Mesendoderm (in vitro differentiated cells): Measurements from ENCODE around the gene GAB2.

ENCODE experiments used
- DNase-seq: peaks from one replicate; pipeline ENCODE4 v3.0.0; 2013
- H2AK5ac ChIP-seq: 2 replicates; pipeline ENCODE4 v1.6.1; 2013; ENCODE audit warnings: low read length, inconsistent platforms
- H2BK120ac ChIP-seq: 2 replicates; pipeline ENCODE4 v1.6.1; 2013; ENCODE audit warnings: low read depth, mild to moderate bottlenecking, low read length, moderate library complexity, mixed read lengths
- H2BK15ac ChIP-seq: replicated peaks from 2 replicates; pipeline ENCODE4 v1.6.1; 2013; ENCODE audit warnings: low read depth, mild to moderate bottlenecking, moderate library complexity
- H2BK5ac ChIP-seq: 2 replicates; pipeline ENCODE4 v1.6.1; 2013; ENCODE audit warnings: low read length, inconsistent platforms
- H3K18ac ChIP-seq: 2 replicates; pipeline ENCODE4 v1.6.1; 2013; ENCODE audit warnings: mild to moderate bottlenecking, low read length, mixed read lengths
- H3K23ac ChIP-seq: one replicate; pipeline ENCODE4 v1.6.1; 2013; ENCODE audit warnings: low read length
- H3K27ac ChIP-seq: 2 replicates; pipeline ENCODE4 v1.5.1; 2013; ENCODE audit warnings: low read depth, mild to moderate bottlenecking, inconsistent platforms, low read length, moderate library complexity
- H3K27me3 ChIP-seq: 2 replicates; pipeline ENCODE4 v1.6.1; 2013; ENCODE audit warnings: low read length, control low read depth, mild to moderate bottlenecking, inconsistent platforms; ENCODE audit not compliant: insufficient read depth, poor library complexity
- H3K36me3 ChIP-seq: 2 replicates; pipeline ENCODE4 v1.6.1; 2013; ENCODE audit warnings: low read length, inconsistent platforms; ENCODE audit not compliant: control insufficient read depth, insufficient read depth
- H3K4ac ChIP-seq: one replicate; pipeline ENCODE4 v1.6.1; 2013; ENCODE audit warnings: low read depth, mild to moderate bottlenecking, low read length, moderate library complexity
- H3K4me1 ChIP-seq: 2 replicates; pipeline ENCODE4 v1.6.1; 2013; ENCODE audit warnings: low read depth, low read length, inconsistent platforms; ENCODE audit not compliant: control insufficient read depth
- H3K4me2 ChIP-seq: 2 replicates; pipeline ENCODE4 v1.6.1; 2013; ENCODE audit warnings: low read length
- H3K4me3 ChIP-seq: 2 replicates; pipeline ENCODE4 v1.5.1; 2013; ENCODE audit warnings: mild to moderate bottlenecking, low read length
- H3K56ac ChIP-seq: one replicate; pipeline ENCODE4 v1.6.1; 2013; ENCODE audit warnings: low read length
- H3K79me1 ChIP-seq: 2 replicates; pipeline ENCODE4 v1.6.1; 2013; ENCODE audit warnings: low read length, inconsistent platforms
- H3K79me2 ChIP-seq: 2 replicates; pipeline ENCODE4 v1.6.1; 2013; ENCODE audit warnings: mild to moderate bottlenecking, low read length; ENCODE audit not compliant: control insufficient read depth, insufficient read depth
- H3K9ac ChIP-seq: 2 replicates; pipeline ENCODE4 v1.6.1; 2013; ENCODE audit warnings: low read length, inconsistent platforms
- H4K5ac ChIP-seq: one replicate; pipeline ENCODE4 v1.6.1; 2013; ENCODE audit warnings: low read length
- H4K8ac ChIP-seq: one replicate; pipeline ENCODE4 v1.6.1; 2013; ENCODE audit warnings: low read depth, mild to moderate bottlenecking, control low read depth, low read length, moderate library complexity
- WGBS: extraction: QIAGEN DNeasy Blood & Tissue Kit; methylation state at CpG from one replicate; pipeline ENCODE4 v1.1.7; 2013; ENCODE audit warnings: low lambda C conversion rate, missing lambda C conversion rate; ENCODE audit not compliant: insufficient coverage; ENCODE audit errors: extremely low coverage; 5-methylcytosine and 5-hydroxymethylcytosine counted together

The GAB2 gene

GRCh38 chr11:78432058-78432515 is 14.5 kb upstream of the GAB2 start:
- peak; percentile 35 for DNase-seq

GRCh38 chr11:78429660-78430059 is 12.0 kb upstream of the GAB2 start:
- WGBS = no CpG with 5 or more reads among the region's 4 CpGs
- H2AK5ac ChIP-seq = no peak overlapping the region
- H2BK15ac ChIP-seq = no peak overlapping the region
- peak overlapping the region; percentile 20 for H3K27ac ChIP-seq
- no peak overlapping the region for H4K8ac ChIP-seq
- H4K5ac ChIP-seq = no peak overlapping the region
- H3K4ac ChIP-seq = no peak overlapping the region
- H3K56ac ChIP-seq = no peak overlapping the region
- no peaks in the 10 kb centered on the region for H3K36me3 ChIP-seq
- H3K4me2 ChIP-seq = no peak overlapping the region
- no peak overlapping the region for H2BK5ac ChIP-seq
- no peaks in the 10 kb centered on the region for H3K79me2 ChIP-seq
- no peak overlapping the region for H3K23ac ChIP-seq
- H2BK120ac ChIP-seq = no peak overlapping the region
- no peaks in the 10 kb centered on the region for H3K27me3 ChIP-seq
- no peaks in the 10 kb centered on the region for H3K79me1 ChIP-seq
- no peak overlapping the region for H3K4me3 ChIP-seq
- no peaks in the 10 kb centered on the region for H3K4me1 ChIP-seq
- H3K9ac ChIP-seq = no peak overlapping the region
- no peak overlapping the region for H3K18ac ChIP-seq
- DNase-seq = peak; percentile 10

More at GRCh38 chr11:78432058-78432515, 14.5 kb upstream of the GAB2 start:
- Histone ChIP-seq H3K4me1 (no peaks in the 10 kb centered on the region), H3K4me3 (no peak overlapping the region), H3K56ac (no peak overlapping the region), H4K5ac (no peak overlapping the region), H3K4ac (no peak overlapping the region), H3K18ac (peak overlapping the region; percentile 12), H2BK5ac (no peak overlapping the region), H2AK5ac (no peak overlapping the region), H3K9ac (no peak overlapping the region), H2BK120ac (no peak overlapping the region), H3K79me1 (no peaks in the 10 kb centered on the region), H3K4me2 (no peak overlapping the region), H2BK15ac (no peak overlapping the region), H3K27ac (no peak overlapping the region), H3K36me3 (no peaks in the 10 kb centered on the region), H3K23ac (no peak overlapping the region), H3K27me3 (no peaks in the 10 kb centered on the region), H3K79me2 (no peaks in the 10 kb centered on the region), H4K8ac (no peak overlapping the region)
- no CpG with 5 or more reads among the region's 4 CpGs for WGBS

GRCh38 chr11:78429209-78429608 is 11.6 kb upstream of the GAB2 start:
- no peak overlapping the region for H3K56ac ChIP-seq
- H2BK120ac ChIP-seq = no peak overlapping the region
- DNase-seq = peak; percentile 24
- H3K4me2 ChIP-seq = no peak overlapping the region
- H3K9ac ChIP-seq = no peak overlapping the region
- H3K4me3 ChIP-seq = no peak overlapping the region
- H2BK15ac ChIP-seq = no peak overlapping the region
- no peak overlapping the region for H3K4ac ChIP-seq
- H3K79me2 ChIP-seq = no peaks in the 10 kb centered on the region
- H3K23ac ChIP-seq = no peak overlapping the region
- no peak overlapping the region for H2BK5ac ChIP-seq
- no peak overlapping the region for H3K27ac ChIP-seq
- no peak overlapping the region for H2AK5ac ChIP-seq
- H3K79me1 ChIP-seq = no peaks in the 10 kb centered on the region
- no peaks in the 10 kb centered on the region for H3K27me3 ChIP-seq
- H4K5ac ChIP-seq = no peak overlapping the region
- no peaks in the 10 kb centered on the region for H3K4me1 ChIP-seq
- H3K18ac ChIP-seq = no peak overlapping the region
- no peak overlapping the region for H4K8ac ChIP-seq
- no peaks in the 10 kb centered on the region for H3K36me3 ChIP-seq

- Histone ChIP-seq H2BK15ac (no peak overlapping the region), H3K79me2 (no peaks in the 10 kb centered on the region), H3K79me1 (no peaks in the 10 kb centered on the region), H3K9ac (no peak overlapping the region), H3K4me2 (no peak overlapping the region), H3K4me1 (no peaks in the 10 kb centered on the region), H3K56ac (no peak overlapping the region), H2AK5ac (no peak overlapping the region), H4K8ac (no peak overlapping the region), H3K36me3 (no peaks in the 10 kb centered on the region), H3K23ac (no peak overlapping the region), H3K18ac (no peak overlapping the region), H2BK5ac (no peak overlapping the region), H3K4me3 (no peak overlapping the region), H3K4ac (no peak overlapping the region), H3K27ac (no peak overlapping the region), H3K27me3 (no peaks in the 10 kb centered on the region), H2BK120ac (no peak overlapping the region), H4K5ac (no peak overlapping the region)
- no CpG with 5 or more reads among the region's 3 CpGs for WGBS
- DNase-seq = no peak
Observed at GRCh38 chr11:78428773-78429172, 11.2 kb upstream of the GAB2 start.

- H2BK15ac ChIP-seq = no peak overlapping the region
- no peaks in the 10 kb centered on the region for H3K79me1 ChIP-seq
- H3K27me3 ChIP-seq = no peaks in the 10 kb centered on the region
- no peak for DNase-seq
- no peak overlapping the region for H2BK120ac ChIP-seq
- H3K18ac ChIP-seq = no peak overlapping the region
- H3K79me2 ChIP-seq = no peaks in the 10 kb centered on the region
- no peak overlapping the region for H3K4ac ChIP-seq
- H2BK5ac ChIP-seq = no peak overlapping the region
- H3K4me1 ChIP-seq = no peaks in the 10 kb centered on the region
- H4K8ac ChIP-seq = no peak overlapping the region
- H3K23ac ChIP-seq = no peak overlapping the region
- no peak overlapping the region for H3K56ac ChIP-seq
- H2AK5ac ChIP-seq = no peak overlapping the region
- no peak overlapping the region for H3K4me3 ChIP-seq
- H3K9ac ChIP-seq = no peak overlapping the region
- no peak overlapping the region for H4K5ac ChIP-seq
- no peak overlapping the region for H3K4me2 ChIP-seq
- no peak overlapping the region for H3K27ac ChIP-seq
- H3K36me3 ChIP-seq = no peaks in the 10 kb centered on the region
Observed at GRCh38 chr11:78428266-78428636, 10.6 kb upstream of the GAB2 start.

GRCh38 chr11:78427615-78428265 is 10.1 kb upstream of the GAB2 start:
- H3K4ac ChIP-seq = no peak overlapping the region
- no peak overlapping the region for H3K56ac ChIP-seq
- no peak overlapping the region for H2BK5ac ChIP-seq
- H3K27ac ChIP-seq = no peak overlapping the region
- H2BK15ac ChIP-seq = no peak overlapping the region
- no peaks in the 10 kb centered on the region for H3K4me1 ChIP-seq
- H4K8ac ChIP-seq = no peak overlapping the region
- DNase-seq = no peak
- no peak overlapping the region for H3K18ac ChIP-seq
- no peak overlapping the region for H3K23ac ChIP-seq
- H2AK5ac ChIP-seq = no peak overlapping the region
- no peaks in the 10 kb centered on the region for H3K36me3 ChIP-seq
- no peak overlapping the region for H3K9ac ChIP-seq
- no peak overlapping the region for H4K5ac ChIP-seq
- H3K27me3 ChIP-seq = no peaks in the 10 kb centered on the region
- H3K79me1 ChIP-seq = no peaks in the 10 kb centered on the region
- no CpG with 5 or more reads among the region's 11 CpGs for WGBS
- H2BK120ac ChIP-seq = no peak overlapping the region
- no peak overlapping the region for H3K4me2 ChIP-seq
- H3K79me2 ChIP-seq = no peaks in the 10 kb centered on the region
- H3K4me3 ChIP-seq = no peak overlapping the region
